Head of caudate nucleus (tissue), 42 donors: Measurements from ENCODE around the gene ELL.
"Not testable (repeated sequence)": the region's sequence is repeated elsewhere in the genome, so short reads cannot be mapped to it uniquely, and the experiment has no call there.

ENCODE experiments used
- DNase-seq, 42 donors: peaks; one replicate each; pipeline versions ENCODE4 v3.0.0 to v3.0.0-alpha.2; 2020 to 2021; ENCODE audit warnings: mixed read lengths in 7 of 42
- intact Hi-C: fragments of 100-400 bp; cut with DNase I; formaldehyde crosslinking; loops from one replicate; pipeline ENCODE4 v1.15.0; 2022

ELL gene

GRCh38 chr19:18420930-18421329 is 100.9 kb downstream of the ELL start:
- intact Hi-C loops, result no loop called here
- no peak for DNase-seq

- peak in 3 of 42 donors; percentile 20 to 25 (median 21) for DNase-seq
- intact Hi-C loops, result loop anchor here (2.0 to 10.0 kb wide), 3 partner anchors 75 to 215 kb away; partner anchors contain the start of genes JUND, PGPEP1 and RAB3A
These were observed 102.0 kb downstream of the ELL start for GRCh38 chr19:18419699-18420460.

- peak in 33 of 42 donors; percentile 58 to 86 (median 71) for DNase-seq
- intact Hi-C loops, result loop anchor here (2.0 to 10.0 kb wide), 3 partner anchors 74 to 214 kb away; partner anchors contain the start of genes JUND, PGPEP1 and RAB3A
These were observed 102.6 kb downstream of the ELL start, which contains the start of gene SSBP4 for GRCh38 chr19:18419195-18419698. Gene SSBP4 (plus strand): TSS chr19:18419398. CDS start chr19:18419649, 251 bp downstream.

GRCh38 chr19:18418483-18419194 is 103.2 kb downstream of the ELL start:
- peak in 16 of 42 donors; percentile 29 to 82 (median 54) for DNase-seq
- intact Hi-C loops, result loop anchor here (2.0 to 10.0 kb wide), 3 partner anchors 74 to 214 kb away; partner anchors contain the start of genes JUND, PGPEP1 and RAB3A

GRCh38 chr19:18418029-18418482 is 103.8 kb downstream of the ELL start:
- DNase-seq, result peak in 22 of 42 donors; percentile 17 to 72 (median 56)
- intact Hi-C loops, result loop anchor here (2.0 to 10.0 kb wide), 3 partner anchors 73 to 213 kb away; partner anchors contain the start of genes JUND, PGPEP1 and RAB3A

DNA sequence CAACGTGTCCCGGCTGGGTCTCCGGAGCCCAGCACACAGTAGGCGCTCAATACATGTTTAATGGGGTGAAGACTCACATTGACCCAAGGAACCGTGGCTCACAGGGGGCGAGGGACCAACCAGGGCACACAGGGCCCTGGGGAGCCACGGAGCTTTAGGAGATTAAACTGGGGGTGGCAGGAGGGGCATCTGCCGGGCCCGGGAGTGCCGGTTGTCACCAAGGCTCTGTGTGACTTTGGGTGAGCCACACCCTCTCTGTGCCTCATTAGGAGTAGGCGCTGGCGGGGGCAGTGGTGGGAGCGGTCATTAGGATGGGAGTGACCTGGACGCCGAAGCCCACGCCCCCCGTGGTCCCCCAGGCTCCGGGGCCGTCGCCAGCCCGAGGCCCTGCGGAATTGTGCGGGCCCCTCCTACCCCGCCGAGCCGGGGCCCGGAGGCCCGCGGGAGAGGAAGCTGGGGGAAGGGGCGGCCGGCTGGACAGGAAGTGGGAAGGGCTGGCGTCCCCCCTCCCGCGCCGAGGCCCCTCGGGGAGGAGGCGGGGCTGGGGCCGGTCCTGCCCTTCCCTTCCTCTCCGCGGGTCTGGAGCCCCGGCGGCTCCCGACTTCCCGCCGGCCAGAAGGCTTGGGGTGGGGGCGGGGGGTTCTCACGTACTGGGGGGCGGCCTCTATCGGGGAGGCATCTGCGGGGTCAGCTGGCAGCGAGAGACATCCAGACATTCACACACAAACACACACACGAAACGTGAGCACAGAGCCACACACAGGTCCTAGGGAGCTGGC is 104.4 kb downstream of the ELL start:
- DNase-seq, result peak in 18 of 42 donors; percentile 38 to 70 (median 56)
- intact Hi-C loops, result loop anchor here (2.0 to 10.0 kb wide), 3 partner anchors 73 to 213 kb away; partner anchors contain the start of genes JUND, PGPEP1 and RAB3A

DNA sequence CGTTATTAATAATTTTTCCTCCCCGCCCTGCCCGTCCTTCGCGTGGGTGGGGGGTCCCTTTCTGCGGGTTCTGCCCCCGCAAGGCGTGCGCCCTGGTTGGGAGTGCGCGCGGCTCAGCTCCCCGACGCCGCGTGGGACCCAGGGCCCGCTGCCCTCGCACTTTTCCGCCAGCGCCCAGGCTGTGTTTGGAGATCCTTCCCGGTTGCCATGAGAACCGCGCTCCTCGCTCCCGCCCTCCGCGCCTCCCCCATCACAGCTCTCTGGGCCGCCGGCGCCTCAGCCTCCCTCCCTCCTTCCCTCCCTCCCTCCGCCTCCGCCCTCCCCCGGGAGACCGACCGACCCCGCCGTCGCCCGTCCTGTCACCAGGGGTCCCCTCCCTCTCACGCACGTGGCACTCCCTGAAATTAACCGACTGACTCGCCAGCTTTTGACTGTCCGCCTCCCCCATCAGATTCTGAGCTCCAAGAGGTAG is 105.1 kb downstream of the ELL start:
- peak; percentile 66 to 95 (median 88) for DNase-seq
- intact Hi-C loops, result loop anchor here (10.0 kb wide), 2 partner anchors 72 to 212 kb away; partner anchors contain the start of genes PGPEP1 and RAB3A

GRCh38 chr19:18415178-18415867 is 106.5 kb downstream of the ELL start:
- intact Hi-C loops, result loop anchor here (10.0 kb wide), 2 partner anchors 71 to 211 kb away; partner anchors contain the start of genes PGPEP1 and RAB3A
- peak in 5 of 42 donors; percentile 18 to 57 (median 38) for DNase-seq

DNA sequence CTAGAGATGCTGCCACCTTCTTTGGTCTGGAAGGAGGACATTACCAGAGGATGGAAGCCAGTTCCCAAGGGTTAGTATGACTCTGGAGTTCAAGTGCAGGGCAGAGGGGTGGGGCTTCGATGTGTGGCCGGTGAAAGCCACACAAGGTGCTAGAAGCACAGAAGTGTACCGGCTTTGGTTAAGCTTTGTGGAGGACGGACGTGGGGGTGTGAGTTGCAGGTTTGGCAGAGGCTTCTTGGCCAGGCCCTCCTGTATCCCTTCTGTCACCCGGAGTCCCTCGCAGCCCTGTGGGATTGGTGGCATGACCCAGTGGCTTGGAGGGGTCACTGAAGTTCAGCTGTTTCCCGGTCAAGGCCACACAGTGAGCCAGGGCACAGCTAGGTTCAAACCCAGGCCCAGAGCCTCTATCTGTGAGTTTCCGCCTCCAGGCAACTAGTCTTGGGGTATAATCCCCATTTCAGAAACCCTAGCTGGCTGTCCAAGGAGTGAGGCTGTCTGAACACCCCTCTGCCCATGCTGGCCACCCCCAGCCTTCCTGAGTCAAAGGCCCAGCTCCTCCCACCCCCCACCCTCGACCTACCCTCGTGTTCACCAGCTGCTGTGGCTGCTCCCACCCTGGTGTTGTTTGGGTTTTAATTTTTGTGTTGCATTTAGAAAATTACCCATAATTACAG is 107.2 kb downstream of the ELL start:
- intact Hi-C loops, result loop anchor here (10.0 kb wide), 2 partner anchors 70 to 210 kb away; partner anchors contain the start of genes PGPEP1 and RAB3A
- peak in 1 of 42 donors; percentile 34 for DNase-seq

DNA sequence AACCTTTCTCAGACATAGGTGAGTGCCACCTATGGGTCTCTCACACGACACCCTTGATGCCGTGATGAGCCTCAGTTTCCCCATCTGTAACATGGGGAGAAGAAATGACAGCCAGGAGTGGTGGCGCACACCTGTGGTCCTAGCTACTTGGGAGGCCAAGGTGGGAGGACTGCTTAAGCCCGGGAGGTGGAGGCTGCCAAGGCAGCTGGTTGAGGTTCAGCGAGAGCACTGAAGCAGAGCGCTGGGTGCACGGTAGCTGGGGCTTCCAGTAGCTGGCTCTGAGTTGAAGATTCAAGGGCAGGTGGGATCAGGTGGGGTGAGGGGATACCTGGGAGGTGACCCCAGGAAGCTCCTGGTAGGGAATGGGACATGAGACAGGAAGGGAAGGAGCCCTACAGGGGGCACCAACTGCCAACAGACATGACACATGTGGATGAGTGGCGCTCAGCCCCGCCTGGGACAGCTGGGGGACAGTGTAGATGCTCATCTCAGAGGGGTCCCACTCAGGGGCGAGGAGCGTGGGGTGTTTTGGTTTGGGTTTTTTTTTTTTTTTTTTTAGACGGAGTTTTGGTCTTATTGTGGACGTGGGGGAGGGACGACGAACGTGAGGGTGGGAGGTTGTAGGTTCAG is 109.1 kb downstream of the ELL start:
- DNase-seq, result no peak
- intact Hi-C loops, result loop anchor here (10.0 kb wide), 2 partner anchors 68 to 208 kb away; partner anchors contain the start of genes PGPEP1 and RAB3A

- DNase-seq, result no peak
- intact Hi-C loops, result no loop called here
These were observed 113.8 kb downstream of the ELL start for GRCh38 chr19:18408053-18408476.

- no peak for DNase-seq
- intact Hi-C loops, result no loop called here
These were observed 115.1 kb downstream of the ELL start for GRCh38 chr19:18406749-18407148.

GRCh38 chr19:18405754-18406153 is 116.1 kb downstream of the ELL start:
- intact Hi-C loops, DNase-seq: not testable (repeated sequence)

- intact Hi-C loops, DNase-seq: not testable (repeated sequence)
These were observed 119.2 kb downstream of the ELL start for GRCh38 chr19:18402455-18403248.

DNA sequence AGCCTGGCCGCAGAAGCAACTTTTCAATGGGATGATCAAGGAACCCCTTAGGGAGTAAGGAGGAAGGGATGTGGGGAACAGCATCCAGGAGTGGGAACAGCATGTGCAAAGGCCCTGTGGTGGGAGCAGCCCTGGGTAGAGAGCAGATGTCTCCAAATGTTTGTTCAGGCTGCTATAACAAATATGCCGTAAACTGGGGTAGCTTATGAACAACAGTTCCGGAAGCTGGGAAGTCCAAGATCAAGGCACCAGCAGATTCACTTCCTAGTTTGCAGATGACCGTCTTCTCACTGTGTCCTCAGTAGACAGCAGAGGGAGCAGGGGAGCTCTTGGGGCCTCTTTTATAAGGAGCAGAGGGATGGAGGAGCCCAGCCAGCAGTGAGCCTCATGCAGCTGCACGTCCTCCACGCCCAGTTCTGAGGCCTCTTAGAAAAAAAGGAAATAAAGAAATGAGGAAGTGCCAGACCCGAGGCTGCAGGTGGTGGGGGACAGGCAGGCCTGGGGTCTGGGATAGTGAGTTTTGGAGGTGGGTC is 120.2 kb downstream of the ELL start:
- DNase-seq, result peak in 13 of 42 donors; percentile 25 to 67 (median 44)
- intact Hi-C loops, result no loop called here
